ENCODE data around the gene ZNHIT1.

The ZNHIT1 gene

GRCh38 chr7:101174322-101174854 is 43.6 kb upstream of the ZNHIT1 start:
- Histone ChIP-seq H3K27ac (no peak overlapping the region), H3K27me3 (peaks cover 100% of the 10 kb centered on the region), H3K9me3 (no peaks in the 10 kb centered on the region), H3K4me3 (ENCODE audit: low read depth in 1 of 2, low read length in 1 of 2) (no peak overlapping the region), H3K36me3 (no peaks in the 10 kb centered on the region), H3K4me1 (ENCODE audit: control insufficient read depth in 1 of 2, insufficient read depth in 1 of 2, low read depth in 1 of 2, low read length in 1 of 2) (peaks cover 0 to 11% of the 10 kb centered on the region in 2 experiments)
- no peak for TF ChIP-seq CTCF (IDR thresholded peaks at IDR 0.05)

GRCh38 chr7:101175664-101176063 is 42.3 kb upstream of the ZNHIT1 start:
- Histone ChIP-seq H3K27ac (no peak overlapping the region), H3K36me3 (no peaks in the 10 kb centered on the region), H3K4me1 (ENCODE audit: control insufficient read depth in 1 of 2, insufficient read depth in 1 of 2, low read depth in 1 of 2, low read length in 1 of 2) (peaks cover 0 to 11% of the 10 kb centered on the region in 2 experiments), H3K27me3 (peaks cover 100% of the 10 kb centered on the region), H3K4me3 (ENCODE audit: low read depth in 1 of 2, low read length in 1 of 2) (no peak overlapping the region), H3K9me3 (no peaks in the 10 kb centered on the region)
- TF ChIP-seq CTCF (IDR thresholded peaks at IDR 0.05), result no peak

- TF ChIP-seq CTCF (IDR thresholded peaks at IDR 0.05), result no peak
- Histone ChIP-seq H3K27me3 (peaks cover 100% of the 10 kb centered on the region), H3K27ac (no peak overlapping the region), H3K4me1 (ENCODE audit: control insufficient read depth in 1 of 2, insufficient read depth in 1 of 2, low read depth in 1 of 2, low read length in 1 of 2) (peaks cover 0 to 4% of the 10 kb centered on the region in 2 experiments), H3K9me3 (no peaks in the 10 kb centered on the region), H3K36me3 (no peaks in the 10 kb centered on the region), H3K4me3 (ENCODE audit: low read depth in 1 of 2, low read length in 1 of 2) (no peak overlapping the region)
Observed at GRCh38 chr7:101177644-101178043, 40.3 kb upstream of the ZNHIT1 start.

- peaks cover 99% of the 10 kb centered on the region for H3K27me3 ChIP-seq
- no peak overlapping the region for H3K4me3 ChIP-seq (ENCODE audit: low read depth in 1 of 2, low read length in 1 of 2)
- no peaks in the 10 kb centered on the region for H3K9me3 ChIP-seq
- no peaks in the 10 kb centered on the region for H3K36me3 ChIP-seq
- H3K4me1 ChIP-seq (ENCODE audit: control insufficient read depth in 1 of 2, insufficient read depth in 1 of 2, low read depth in 1 of 2, low read length in 1 of 2), result no peaks in the 10 kb centered on the region
- no peak for TF ChIP-seq CTCF (IDR thresholded peaks at IDR 0.05)
- H3K27ac ChIP-seq, result no peak overlapping the region
Observed at GRCh38 chr7:101179117-101179516, 38.8 kb upstream of the ZNHIT1 start.

- Histone ChIP-seq H3K36me3 (no peaks in the 10 kb centered on the region), H3K4me1 (ENCODE audit: control insufficient read depth in 1 of 2, insufficient read depth in 1 of 2, low read depth in 1 of 2, low read length in 1 of 2) (no peaks in the 10 kb centered on the region), H3K4me3 (ENCODE audit: low read depth in 1 of 2, low read length in 1 of 2) (no peak overlapping the region), H3K27me3 (peaks cover 99% of the 10 kb centered on the region), H3K27ac (no peak overlapping the region), H3K9me3 (no peaks in the 10 kb centered on the region)
- TF ChIP-seq CTCF (IDR thresholded peaks at IDR 0.05), result no peak
Observed at GRCh38 chr7:101179713-101180112, 38.3 kb upstream of the ZNHIT1 start.
